GDM1 (cell line): ENCODE measurements around the gene SYNDIG1.

ENCODE experiments used
- DNase-seq: peaks from one replicate; lab custom pipeline; 2025; lab: John Stamatoyannopoulos, UW

The SYNDIG1 gene

GRCh38 chr20:24694157-24694726 is 224.8 kb downstream of the SYNDIG1 start:
- DNase-seq, result no peak

GRCh38 chr20:24694727-24695528 is 225.5 kb downstream of the SYNDIG1 start:
- no peak for DNase-seq

- DNase-seq, result no peak
These were observed 226.2 kb downstream of the SYNDIG1 start for GRCh38 chr20:24695529-24696225.

GRCh38 chr20:24696396-24696795 is 227.0 kb downstream of the SYNDIG1 start:
- no peak for DNase-seq

DNA sequence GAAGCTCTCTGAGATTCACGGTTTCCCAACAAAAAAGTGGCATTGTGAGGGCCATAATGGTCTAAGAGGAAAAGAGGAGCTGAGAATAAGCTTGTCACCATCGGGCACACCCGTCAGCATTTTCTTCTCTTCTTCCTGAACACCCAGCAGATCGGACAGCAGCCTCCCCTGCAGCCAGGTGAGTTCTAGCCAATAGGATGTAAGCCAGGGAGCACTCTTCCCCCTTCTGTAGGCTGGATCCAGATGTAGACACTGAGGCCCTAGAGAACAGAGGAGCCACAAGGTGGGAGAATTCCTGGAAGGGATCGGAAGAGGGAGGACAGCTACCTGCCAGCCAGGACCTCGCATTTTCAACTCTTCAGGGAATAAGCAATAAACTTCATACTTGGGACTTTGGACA is 228.0 kb downstream of the SYNDIG1 start:
- DNase-seq, result no peak

DNA sequence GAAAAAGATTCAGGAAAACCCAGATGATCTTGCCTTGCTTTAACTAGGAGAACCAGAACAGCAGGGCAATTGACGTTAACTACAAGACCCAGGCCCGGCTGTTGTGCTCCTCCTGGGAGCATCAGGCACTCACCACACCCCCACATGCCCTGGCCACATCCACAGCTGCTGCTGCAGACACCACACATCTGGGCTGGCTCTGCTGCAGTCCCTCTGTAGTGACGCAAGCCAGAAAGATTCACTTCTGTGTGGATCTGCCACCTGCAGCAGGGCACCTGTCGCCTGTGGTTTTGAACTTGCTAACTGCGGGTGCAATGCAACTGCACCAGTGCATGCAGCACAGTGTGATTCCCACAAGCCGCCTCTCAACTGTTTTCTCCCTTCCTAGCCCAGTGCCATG is 228.8 kb downstream of the SYNDIG1 start:
- no peak for DNase-seq

DNA sequence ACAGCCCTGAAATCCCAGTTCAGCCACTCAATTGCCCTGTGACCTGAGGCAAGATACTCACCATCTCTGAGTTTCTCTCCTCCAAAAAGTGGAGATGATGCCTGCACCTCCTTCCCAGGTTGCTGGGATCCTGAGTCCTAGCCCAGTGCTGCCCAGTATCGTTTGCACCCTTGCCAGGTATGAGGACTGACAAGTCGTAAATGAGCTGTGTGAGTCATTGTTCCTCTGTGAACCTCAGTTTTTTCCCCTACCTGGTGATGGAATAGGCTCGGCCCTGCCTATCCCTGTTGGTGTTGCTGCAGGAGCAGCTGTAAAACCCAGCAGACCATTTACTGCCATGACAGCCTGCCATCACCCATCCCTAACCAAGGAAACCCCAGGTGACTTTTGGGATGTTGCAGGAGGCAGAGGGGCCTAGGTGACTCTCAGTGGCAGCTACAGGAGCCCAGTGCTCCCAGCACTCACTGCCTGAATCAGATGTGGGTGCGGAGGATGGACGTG is 229.3 kb downstream of the SYNDIG1 start:
- DNase-seq, result no peak

- DNase-seq, result no peak
These were observed 230.1 kb downstream of the SYNDIG1 start for GRCh38 chr20:24699321-24700165.

- no peak for DNase-seq
These were observed 230.9 kb downstream of the SYNDIG1 start for GRCh38 chr20:24700166-24700860.

DNA sequence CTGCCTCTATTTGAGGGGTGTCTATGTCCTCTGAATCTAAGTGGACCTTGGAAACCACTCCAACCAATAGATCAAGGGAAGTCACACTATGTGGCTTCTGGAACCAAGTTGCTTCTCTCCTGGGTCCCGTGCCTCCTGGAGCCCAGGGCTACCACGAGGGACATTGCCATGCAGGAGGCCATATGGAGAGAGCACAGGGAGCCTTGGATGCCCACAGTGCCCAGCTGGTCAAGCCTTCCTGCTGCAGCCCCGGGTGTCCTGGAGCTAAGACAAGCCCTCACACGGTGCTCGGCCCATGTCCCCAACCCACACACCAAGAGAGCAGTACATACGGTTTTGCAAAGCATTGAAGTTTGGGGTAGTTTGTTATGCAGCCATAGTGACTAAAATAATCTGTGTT is 231.6 kb downstream of the SYNDIG1 start:
- no peak for DNase-seq

GRCh38 chr20:24701668-24702067 is 232.2 kb downstream of the SYNDIG1 start:
- no peak for DNase-seq

DNA sequence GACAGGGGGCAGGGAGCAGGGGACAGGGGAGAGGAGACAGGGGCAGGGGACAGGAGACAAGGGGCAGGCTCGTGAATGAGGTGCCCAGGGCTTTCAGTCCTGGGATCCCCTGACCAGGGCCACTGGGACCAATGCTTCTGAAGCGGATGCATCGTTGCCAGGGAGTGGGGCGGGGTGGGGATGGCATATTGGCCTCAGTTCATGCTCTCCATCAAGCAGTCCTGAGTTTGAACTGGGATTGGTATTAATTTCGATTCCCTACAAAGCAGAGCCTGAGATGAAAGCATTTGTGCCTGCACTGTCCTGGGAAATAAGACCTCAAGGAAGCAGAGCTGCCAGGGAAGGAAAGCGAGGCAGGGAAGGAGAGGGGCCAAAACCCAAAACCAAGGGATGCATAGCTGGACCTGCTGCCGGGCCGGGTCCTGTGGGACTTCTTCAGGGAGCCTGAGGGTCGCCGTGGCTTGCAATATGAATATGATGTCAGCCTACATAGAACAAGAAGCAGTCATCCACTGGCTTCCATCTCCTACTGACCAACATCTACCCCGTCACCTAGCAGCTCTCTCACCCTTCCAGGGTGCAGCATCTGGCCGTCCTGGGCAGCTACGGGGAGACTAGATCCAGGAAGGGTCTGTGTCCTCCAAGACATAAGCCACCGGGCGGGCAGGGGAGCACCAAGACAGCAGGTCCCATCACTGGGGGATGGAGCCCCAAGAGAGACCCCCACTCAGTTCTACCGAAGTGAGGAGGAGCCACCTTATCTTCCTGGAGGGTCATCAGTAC is 233.3 kb downstream of the SYNDIG1 start:
- no peak for DNase-seq

DNA sequence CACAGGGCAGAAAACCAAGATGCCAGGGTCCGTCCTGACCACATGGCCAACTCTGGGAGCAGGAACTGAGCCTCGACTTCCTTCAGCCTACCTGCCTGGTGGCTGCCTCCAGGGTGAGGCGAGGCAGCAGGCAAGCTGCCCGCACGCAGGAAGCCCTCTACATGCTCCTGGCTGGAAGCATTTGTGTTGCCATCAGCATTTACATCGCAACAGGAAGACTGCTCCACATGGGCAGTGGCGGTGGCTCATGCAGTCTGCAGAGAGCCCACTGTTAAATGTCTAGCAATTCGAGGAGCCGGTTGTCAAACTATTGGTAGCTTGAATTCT is 233.8 kb downstream of the SYNDIG1 start:
- DNase-seq, result no peak

- no peak for DNase-seq
These were observed 235.5 kb downstream of the SYNDIG1 start for GRCh38 chr20:24704899-24705298.

- DNase-seq, result no peak
These were observed 236.1 kb downstream of the SYNDIG1 start for GRCh38 chr20:24705486-24705885.

DNA sequence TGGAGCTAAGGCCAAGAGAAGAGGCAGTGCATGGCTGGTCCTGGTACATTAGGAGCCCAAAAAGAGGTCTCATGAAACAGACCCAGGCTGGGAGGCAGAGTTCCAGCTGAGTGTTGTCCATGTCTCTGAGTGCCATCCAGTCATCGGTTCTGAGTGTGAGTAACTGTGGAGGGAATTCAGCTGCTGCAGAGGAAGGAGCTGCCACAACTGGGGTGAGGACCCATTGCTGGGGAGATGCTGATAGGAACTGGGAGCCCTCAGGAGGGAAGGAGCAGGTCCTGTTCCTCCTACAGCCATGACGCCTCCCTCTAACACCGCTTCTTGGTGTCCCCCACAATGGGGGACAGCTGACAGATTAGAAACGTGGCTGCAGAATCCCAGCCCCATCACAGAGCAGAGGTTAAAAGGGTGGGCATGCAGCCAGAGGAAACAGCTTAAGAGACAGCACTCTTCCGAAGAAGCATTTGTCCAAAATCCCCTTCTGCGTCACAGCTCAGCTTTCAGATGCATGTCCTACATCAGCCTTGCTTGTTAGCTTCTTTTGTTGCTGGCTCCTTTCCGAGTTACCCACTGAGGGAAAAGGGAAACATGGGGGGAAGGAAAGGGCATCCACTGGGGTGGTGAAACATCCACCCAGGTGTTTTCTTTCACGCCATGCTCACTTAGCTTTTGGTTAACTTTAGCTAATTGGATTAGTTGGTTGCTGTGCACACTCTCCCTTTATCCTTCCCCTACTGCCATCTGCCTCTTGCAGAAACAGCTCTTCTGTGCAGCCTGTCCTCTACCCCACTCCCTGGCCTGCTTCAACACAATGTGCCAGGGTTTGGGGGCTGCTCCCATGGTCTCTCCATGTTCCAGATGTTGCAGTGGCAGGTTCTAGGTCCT is 239.2 kb downstream of the SYNDIG1 start:
- DNase-seq, result no peak
